ENCODE measurements around the gene BANK1. TPM values are rescaled to one million over a fixed set of nuclear protein-coding genes. Genes with fewer than 3 reads are reported as not detected.

BANK1 gene
- total and polyA plus RNA-seq, 10 of the 15 experiments (the other 5 are each of a cell fraction or from before 2014, with no cell fraction given), result 0.13 to 2.1 (median 0.42) TPM

DNA sequence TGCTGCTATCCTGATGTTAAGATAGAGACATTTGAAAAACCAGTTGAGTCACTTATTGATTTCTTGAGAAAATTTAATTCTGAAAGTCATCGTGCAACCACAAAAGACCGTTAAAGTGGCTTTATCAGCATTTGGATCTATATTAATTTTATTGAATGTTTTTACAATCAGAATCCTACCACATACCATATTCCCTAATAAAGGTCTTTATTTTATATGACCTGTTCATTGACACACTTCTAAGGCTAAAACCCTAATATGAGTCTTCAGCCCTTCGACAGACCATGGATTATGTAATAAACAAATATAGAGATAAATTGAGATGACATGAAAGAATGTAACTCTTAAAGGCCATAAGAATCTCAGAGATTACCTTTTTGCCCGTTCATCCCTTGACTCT lies 68.1 kb downstream of the BANK1 start:
- H3K79me2 ChIP-seq (ENCODE audit: control insufficient read depth, insufficient read depth, low read length), result no peaks in the 10 kb centered on the region
- H2AFZ ChIP-seq (ENCODE audit: control insufficient read depth, low read depth, low read length), result no peak overlapping the region
- TF ChIP-seq E4F1 (IDR thresholded peaks at IDR 0.05; ENCODE audit: borderline replicate concordance, partially characterized antibody), result no peak
- TF ChIP-seq ESRRA (IDR thresholded peaks at IDR 0.05; ENCODE audit: low read length), result no peak
- TF ChIP-seq SRF (IDR thresholded peaks at IDR 0.05; ENCODE audit: low read depth in 2 of 2, low read length in 2 of 2), result no peak
- TF ChIP-seq SPI1 (IDR thresholded peaks at IDR 0.05; ENCODE audit: borderline replicate concordance, insufficient read depth, low read depth, low read length), result no peak
- TF ChIP-seq GATAD2B (conservative IDR thresholded peaks at IDR 0.05; ENCODE audit: low read depth), result no peak
- no peak for TF ChIP-seq SMARCA5 (IDR thresholded peaks at IDR 0.05)
- TF ChIP-seq SREBF2 (IDR thresholded peaks at IDR 0.05; ENCODE audit: low read length), result no peak
- TF ChIP-seq NR2F1 (conservative IDR thresholded peaks at IDR 0.05), result no peak
- no peak for TF ChIP-seq EGR1 (IDR thresholded peaks at IDR 0.05; ENCODE audit: borderline replicate concordance in 1 of 2, low read depth in 2 of 2, low read length in 2 of 2)
- no peak for TF ChIP-seq BMI1 (IDR thresholded peaks at IDR 0.05; ENCODE audit: borderline replicate concordance)
- no peak for TF ChIP-seq CREM (IDR thresholded peaks at IDR 0.05; ENCODE audit: low read depth)
- TF ChIP-seq, protein P1, sequence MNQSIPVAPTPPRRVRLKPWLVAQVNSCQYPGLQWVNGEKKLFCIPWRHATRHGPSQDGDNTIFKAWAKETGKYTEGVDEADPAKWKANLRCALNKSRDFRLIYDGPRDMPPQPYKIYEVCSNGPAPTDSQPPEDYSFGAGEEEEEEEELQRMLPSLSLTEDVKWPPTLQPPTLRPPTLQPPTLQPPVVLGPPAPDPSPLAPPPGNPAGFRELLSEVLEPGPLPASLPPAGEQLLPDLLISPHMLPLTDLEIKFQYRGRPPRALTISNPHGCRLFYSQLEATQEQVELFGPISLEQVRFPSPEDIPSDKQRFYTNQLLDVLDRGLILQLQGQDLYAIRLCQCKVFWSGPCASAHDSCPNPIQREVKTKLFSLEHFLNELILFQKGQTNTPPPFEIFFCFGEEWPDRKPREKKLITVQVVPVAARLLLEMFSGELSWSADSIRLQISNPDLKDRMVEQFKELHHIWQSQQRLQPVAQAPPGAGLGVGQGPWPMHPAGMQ (IDR thresholded peaks at IDR 0.05; ENCODE audit: borderline replicate concordance), result no peak
- TF ChIP-seq, protein P2, sequence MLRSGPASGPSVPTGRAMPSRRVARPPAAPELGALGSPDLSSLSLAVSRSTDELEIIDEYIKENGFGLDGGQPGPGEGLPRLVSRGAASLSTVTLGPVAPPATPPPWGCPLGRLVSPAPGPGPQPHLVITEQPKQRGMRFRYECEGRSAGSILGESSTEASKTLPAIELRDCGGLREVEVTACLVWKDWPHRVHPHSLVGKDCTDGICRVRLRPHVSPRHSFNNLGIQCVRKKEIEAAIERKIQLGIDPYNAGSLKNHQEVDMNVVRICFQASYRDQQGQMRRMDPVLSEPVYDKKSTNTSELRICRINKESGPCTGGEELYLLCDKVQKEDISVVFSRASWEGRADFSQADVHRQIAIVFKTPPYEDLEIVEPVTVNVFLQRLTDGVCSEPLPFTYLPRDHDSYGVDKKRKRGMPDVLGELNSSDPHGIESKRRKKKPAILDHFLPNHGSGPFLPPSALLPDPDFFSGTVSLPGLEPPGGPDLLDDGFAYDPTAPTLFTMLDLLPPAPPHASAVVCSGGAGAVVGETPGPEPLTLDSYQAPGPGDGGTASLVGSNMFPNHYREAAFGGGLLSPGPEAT (IDR thresholded peaks at IDR 0.05; ENCODE audit: low read depth), result no peak
- no peak for TF ChIP-seq MEF2B (IDR thresholded peaks at IDR 0.05; ENCODE audit: partially characterized antibody, poor library complexity, severe bottlenecking)
- no peaks in the 10 kb centered on the region for H3K9me3 ChIP-seq (replicated peaks; ENCODE audit: control insufficient read depth, insufficient read depth, low read length)
- no peak overlapping the region for H3K4me3 ChIP-seq
- WGBS (ENCODE audit: insufficient coverage, insufficient replicate concordance, low lambda C conversion rate, missing lambda C conversion rate), result 31% methylated on average over 4 of the region's 4 CpGs
- no peaks in the 10 kb centered on the region for H3K4me1 ChIP-seq (ENCODE audit: control insufficient read depth, insufficient read depth, low read length)
- H3K9ac ChIP-seq (ENCODE audit: control insufficient read depth, insufficient read depth, low read length), result no peak overlapping the region
- intact Hi-C loops (cut with micrococcal nuclease; ENCODE audit: unreplicated experiment), result no loop called here
- H3K36me3 ChIP-seq (ENCODE audit: control insufficient read depth in 2 of 2, insufficient read depth in 2 of 2, low read length in 1 of 2), result no peaks in the 10 kb centered on the region
- in situ Hi-C loops (cut with MboI), result no loop called here
- RAD21 ChIA-PET (ENCODE audit: unreplicated experiment), result no interaction called here
- CTCF ChIA-PET, result interaction anchor here (0.6 kb wide), 1 partner anchor 1454 kb away, joined by 3 read pairs; no protein-coding TSS in a partner anchor
- BruUV-seq (replicated peaks), result no TSS peak
- DNase-seq (ENCODE audit: low read depth, low spot score) (no peak), ATAC-seq (no peak), FAIRE-seq (no peak)
- POLR2A ChIA-PET, result no interaction called here
- H3K27me3 ChIP-seq (replicated peaks in 1 of 2; ENCODE audit: control insufficient read depth in 2 of 2, insufficient read depth in 2 of 2, low read length in 1 of 2), result no peaks in the 10 kb centered on the region
- H4K20me1 ChIP-seq (ENCODE audit: control insufficient read depth, insufficient read depth), result no peaks in the 10 kb centered on the region
- SMC1A ChIA-PET (ENCODE audit: uncharacterized antibody, unreplicated experiment), result interaction anchor here (0.9 kb wide), 1 partner anchor 20 kb away, joined by 3 read pairs; no protein-coding TSS in a partner anchor
- H3K27ac ChIP-seq (ENCODE audit: control insufficient read depth, insufficient read depth), result no peak overlapping the region
- H3K4me2 ChIP-seq (ENCODE audit: control insufficient read depth, insufficient read depth), result no peak overlapping the region

All from GM12878 (cell line).